Keratinocyte (primary cell): Measurements from ENCODE around the gene PKNOX2.

ENCODE experiments used
- CTCF ChIP-seq, 3 experiments: IDR thresholded peaks in 1 of 3; conservative IDR thresholded peaks in 1 of 3; optimal IDR thresholded peaks in 1 of 3; 2 replicates in 2 of 3; 3 replicates in 1 of 3; pipeline versions ENCODE3 to v1.5.1; 2011; ENCODE audit warnings: low read length in 3 of 3, mild to moderate bottlenecking in 3 of 3, moderate library complexity in 2 of 3, control low read depth in 1 of 3, inconsistent platforms in 1 of 3; ENCODE audit not compliant: insufficient read depth in 2 of 3; ENCODE audit errors: extremely low read depth in 1 of 3
- EZH2 ChIP-seq: IDR thresholded peaks from one replicate; pipeline ENCODE4 v1.6.1; 2012; ENCODE audit warnings: inconsistent platforms, mild to moderate bottlenecking, low read length, moderate library complexity

GRCh38 chr11:125162743-125163142 lies 1.8 kb upstream of the PKNOX2 start:
- TF ChIP-seq CTCF (optimal IDR thresholded peaks at IDR 0.05 in 1 of 3, IDR thresholded peaks at IDR 0.05 in 1 of 3, conservative IDR thresholded peaks at IDR 0.05 in 1 of 3; ENCODE audit: extremely low read depth in 1 of 3, insufficient read depth in 2 of 3, low read length in 3 of 3) (no peak), EZH2 (no peak)
